ENCODE measurements around the gene OBSCN.

DNA sequence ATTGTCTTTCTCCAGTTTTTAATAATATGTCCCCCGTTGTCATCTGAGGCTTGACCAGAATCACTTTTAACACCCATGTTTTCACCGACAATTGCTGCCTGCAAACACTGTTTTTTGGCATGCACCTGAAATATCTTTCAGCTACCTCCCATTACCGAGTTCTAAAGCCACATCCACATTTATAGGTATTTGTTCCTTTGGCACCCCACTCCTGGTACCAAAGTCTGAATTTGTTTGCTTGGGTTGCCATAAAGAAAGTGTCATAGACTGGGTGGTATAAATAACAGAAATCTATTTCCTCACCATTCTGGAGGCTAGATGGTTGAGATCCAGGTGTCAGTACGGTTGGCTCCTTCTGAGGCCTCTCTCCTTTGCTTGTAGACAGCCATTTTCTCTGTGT lies 94.2 kb downstream of the OBSCN start:
- TF ChIP-seq, protein P1, sequence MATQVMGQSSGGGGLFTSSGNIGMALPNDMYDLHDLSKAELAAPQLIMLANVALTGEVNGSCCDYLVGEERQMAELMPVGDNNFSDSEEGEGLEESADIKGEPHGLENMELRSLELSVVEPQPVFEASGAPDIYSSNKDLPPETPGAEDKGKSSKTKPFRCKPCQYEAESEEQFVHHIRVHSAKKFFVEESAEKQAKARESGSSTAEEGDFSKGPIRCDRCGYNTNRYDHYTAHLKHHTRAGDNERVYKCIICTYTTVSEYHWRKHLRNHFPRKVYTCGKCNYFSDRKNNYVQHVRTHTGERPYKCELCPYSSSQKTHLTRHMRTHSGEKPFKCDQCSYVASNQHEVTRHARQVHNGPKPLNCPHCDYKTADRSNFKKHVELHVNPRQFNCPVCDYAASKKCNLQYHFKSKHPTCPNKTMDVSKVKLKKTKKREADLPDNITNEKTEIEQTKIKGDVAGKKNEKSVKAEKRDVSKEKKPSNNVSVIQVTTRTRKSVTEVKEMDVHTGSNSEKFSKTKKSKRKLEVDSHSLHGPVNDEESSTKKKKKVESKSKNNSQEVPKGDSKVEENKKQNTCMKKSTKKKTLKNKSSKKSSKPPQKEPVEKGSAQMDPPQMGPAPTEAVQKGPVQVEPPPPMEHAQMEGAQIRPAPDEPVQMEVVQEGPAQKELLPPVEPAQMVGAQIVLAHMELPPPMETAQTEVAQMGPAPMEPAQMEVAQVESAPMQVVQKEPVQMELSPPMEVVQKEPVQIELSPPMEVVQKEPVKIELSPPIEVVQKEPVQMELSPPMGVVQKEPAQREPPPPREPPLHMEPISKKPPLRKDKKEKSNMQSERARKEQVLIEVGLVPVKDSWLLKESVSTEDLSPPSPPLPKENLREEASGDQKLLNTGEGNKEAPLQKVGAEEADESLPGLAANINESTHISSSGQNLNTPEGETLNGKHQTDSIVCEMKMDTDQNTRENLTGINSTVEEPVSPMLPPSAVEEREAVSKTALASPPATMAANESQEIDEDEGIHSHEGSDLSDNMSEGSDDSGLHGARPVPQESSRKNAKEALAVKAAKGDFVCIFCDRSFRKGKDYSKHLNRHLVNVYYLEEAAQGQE (IDR thresholded peaks at IDR 0.05; ENCODE audit: insufficient read depth in 1 of 2, low read depth in 2 of 2, low read length in 2 of 2) = no peak
- TF ChIP-seq TAF1 (IDR thresholded peaks at IDR 0.05; ENCODE audit: borderline replicate concordance, insufficient read depth, low read length) = no peak
